Astrocyte of the cerebellum (primary cell): ENCODE results near the gene C16orf74.

Source experiments
- DNase-seq: peaks from one replicate; pipeline ENCODE4 v3.0.0-alpha.2; 2011; ENCODE audit warnings: low read depth
- H3K4me3 ChIP-seq: 2 replicates; pipeline ENCODE4 v1.5.1; 2011; ENCODE audit warnings: mild to moderate bottlenecking, low read depth, low read length, moderate library complexity
- in situ Hi-C: cut with HindIII; loops from 2 replicates; pipeline ENCODE4 v1.10.0; 2017; ENCODE audit warnings: low sequenced_read_pairs
- TF ChIP-seq, protein P1 (sequence below): IDR thresholded peaks from 2 replicates; pipeline ENCODE4 v1.5.1; 2012; ENCODE audit warnings: low read length, low read depth, moderate library complexity, mild to moderate bottlenecking; ENCODE audit errors: missing control alignments

Gene C16orf74

DNA sequence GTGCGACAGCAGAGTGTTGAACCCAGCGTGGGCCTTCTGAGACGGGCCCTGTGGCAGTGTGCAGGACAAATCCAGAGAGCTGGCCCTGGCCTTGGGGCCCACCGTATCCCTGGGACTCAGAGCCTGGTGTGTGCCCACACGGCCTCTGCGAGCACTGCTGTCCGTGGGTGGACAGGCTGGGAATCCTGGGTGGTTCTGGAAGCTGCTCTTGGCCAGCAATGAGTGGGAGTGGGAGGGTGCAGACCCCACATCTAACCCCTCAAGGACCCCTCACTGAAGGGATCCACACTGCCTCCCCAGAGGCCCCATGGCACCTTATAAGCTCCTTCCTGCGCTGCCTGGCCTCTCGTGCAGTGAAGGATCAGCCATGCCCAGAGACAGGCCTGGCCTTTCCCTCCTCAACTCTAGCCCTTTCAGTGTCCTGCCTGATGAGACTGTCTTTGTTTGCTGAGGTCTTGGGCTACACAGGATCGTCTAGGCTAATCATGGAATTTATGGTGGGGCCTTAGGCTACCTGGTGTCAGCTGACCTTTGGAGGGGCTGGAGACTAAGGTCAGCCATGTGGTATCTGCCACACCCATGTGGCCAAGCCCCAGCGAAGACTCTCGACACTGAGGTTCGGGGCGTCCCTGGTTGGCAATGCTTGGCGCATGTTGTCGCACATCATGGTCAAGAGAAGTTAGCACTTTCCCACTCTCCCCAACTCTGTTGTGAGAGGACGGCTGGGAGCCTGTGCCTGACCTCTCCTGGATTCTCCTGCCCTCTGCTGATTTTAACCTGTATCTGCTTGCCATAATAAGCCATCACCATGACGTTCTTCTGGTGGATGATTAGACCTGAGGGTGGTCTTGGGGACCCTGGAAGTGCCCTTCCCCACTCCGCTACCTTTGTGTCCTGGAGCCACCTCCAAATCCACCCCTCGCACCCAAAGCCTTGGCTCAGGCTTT is 45.7 kb downstream of the C16orf74 start:
- TF ChIP-seq, protein P1, sequence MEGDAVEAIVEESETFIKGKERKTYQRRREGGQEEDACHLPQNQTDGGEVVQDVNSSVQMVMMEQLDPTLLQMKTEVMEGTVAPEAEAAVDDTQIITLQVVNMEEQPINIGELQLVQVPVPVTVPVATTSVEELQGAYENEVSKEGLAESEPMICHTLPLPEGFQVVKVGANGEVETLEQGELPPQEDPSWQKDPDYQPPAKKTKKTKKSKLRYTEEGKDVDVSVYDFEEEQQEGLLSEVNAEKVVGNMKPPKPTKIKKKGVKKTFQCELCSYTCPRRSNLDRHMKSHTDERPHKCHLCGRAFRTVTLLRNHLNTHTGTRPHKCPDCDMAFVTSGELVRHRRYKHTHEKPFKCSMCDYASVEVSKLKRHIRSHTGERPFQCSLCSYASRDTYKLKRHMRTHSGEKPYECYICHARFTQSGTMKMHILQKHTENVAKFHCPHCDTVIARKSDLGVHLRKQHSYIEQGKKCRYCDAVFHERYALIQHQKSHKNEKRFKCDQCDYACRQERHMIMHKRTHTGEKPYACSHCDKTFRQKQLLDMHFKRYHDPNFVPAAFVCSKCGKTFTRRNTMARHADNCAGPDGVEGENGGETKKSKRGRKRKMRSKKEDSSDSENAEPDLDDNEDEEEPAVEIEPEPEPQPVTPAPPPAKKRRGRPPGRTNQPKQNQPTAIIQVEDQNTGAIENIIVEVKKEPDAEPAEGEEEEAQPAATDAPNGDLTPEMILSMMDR, result no peak
- DNase-seq, result no peak
- H3K4me3 ChIP-seq, result no peak overlapping the region
- in situ Hi-C loops, result no loop called here

DNA sequence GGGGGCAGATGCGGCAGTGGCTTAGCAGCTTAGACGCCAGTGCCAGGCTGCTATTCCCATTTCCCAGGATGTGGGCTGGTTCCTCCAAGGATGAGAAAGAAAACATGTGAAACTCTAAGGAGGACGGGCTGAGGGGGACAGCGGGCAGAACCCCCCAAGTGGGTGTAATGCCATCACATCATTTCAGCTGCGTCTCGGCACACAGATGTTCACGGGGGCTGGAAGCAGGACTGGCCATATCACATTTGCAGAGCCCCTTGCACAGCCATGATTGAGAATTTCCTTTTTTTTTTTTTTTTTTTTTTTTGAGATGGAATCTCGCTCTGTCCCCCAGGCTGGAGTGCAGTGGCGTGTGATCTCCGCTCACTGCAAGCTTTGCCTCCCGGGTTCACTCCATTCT is 46.9 kb downstream of the C16orf74 start:
- in situ Hi-C loops, result no loop called here
- H3K4me3 ChIP-seq, result no peak overlapping the region
- no peak for DNase-seq
- TF ChIP-seq, protein P1, result no peak

DNA sequence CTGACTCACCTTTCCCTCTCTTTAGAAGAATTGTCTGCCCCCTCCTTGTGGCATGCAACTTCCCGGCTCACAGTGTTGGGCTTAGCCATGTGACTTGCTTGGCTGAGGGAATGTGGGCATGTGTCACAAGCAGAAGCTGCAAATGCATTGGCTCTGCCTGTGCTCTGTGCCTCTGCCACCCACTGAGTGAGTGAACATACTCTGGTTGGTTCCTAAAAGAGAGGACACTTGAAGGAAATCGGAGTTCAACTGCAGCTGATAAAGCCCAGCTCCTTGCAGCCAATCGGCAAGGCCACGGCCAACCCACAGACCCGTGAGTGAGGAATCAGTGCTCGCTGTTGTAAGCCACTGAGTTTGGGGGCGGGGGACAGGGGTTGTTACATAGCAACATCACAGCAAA is 51.3 kb downstream of the C16orf74 start:
- in situ Hi-C loops, result no loop called here
- TF ChIP-seq, protein P1, result no peak
- DNase-seq, result no peak
- no peak overlapping the region for H3K4me3 ChIP-seq

DNA sequence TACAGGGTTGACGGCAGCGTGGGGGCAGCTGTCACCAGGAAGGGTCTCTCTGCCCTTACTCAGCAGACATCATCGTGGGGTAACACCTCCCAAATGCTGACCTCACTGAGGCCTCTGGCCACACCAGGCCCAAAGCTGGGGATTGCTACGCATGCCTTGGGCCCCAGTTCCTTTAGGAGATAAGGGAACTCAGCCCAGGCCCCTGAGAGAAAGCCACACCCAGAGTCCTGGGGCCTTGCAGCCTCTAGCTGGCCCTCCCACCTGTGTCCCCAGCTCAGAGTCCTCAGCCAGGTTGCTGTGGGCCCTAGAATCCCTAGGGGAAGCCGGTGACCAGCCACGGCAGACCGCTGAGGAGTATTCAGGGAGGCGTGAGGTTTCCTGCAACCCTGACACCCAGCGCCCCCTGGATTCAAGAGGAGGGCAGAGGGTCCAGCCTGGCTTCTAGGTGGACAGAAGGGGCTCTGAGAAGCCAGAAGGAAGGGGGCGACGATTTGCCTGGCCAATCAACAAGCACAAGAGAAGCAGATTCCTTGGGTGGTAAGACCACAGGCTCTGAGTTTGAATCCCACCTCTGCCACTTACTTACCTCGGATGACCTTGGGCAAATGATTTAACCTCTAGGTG is 51.8 kb downstream of the C16orf74 start:
- DNase-seq, result no peak
- H3K4me3 ChIP-seq, result no peak overlapping the region
- TF ChIP-seq, protein P1, result no peak
- in situ Hi-C loops, result no loop called here

DNA sequence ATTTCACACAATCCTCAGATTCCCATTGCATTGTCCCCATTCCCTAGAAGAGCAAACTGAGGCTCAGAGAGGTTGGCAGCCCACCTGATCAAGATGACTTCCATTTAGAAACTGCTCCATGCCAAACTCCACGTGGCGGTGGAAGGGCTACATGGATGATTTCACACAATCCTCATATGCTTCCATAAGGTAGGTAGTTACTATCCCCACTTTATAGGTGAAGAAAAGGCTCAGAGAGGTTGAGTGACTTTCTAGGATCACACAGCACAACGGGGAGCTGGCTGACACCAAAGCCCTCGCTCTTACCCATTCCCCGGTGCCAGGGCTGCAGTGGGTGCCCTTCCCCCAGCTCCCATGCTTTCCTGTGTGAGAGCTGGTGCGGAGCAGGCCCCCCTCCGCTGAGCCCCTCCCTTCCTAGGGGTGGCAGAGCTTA is 52.4 kb downstream of the C16orf74 start:
- in situ Hi-C loops, result no loop called here
- no peak overlapping the region for H3K4me3 ChIP-seq
- TF ChIP-seq, protein P1, result no peak
- no peak for DNase-seq

DNA sequence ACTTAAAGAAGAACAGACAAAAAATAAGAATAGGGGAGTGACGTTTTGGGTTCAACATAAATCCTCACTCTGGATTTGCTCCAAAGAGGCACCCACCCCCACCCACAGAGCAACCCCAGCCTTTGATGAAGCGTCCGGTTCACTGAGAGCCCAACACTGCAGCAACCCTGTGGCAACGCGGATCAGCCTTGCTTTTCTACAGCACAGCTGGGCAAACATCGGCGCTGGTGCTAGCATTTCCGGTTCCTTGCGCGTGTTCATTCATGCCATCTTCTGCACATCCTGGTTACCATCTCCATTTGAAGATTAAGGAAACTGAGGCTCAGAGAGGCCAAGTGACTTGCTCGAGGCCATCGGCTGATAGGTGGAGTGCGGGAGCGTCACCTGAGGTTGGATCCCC is 53.5 kb downstream of the C16orf74 start:
- DNase-seq, result no peak
- TF ChIP-seq, protein P1, result no peak
- no peak overlapping the region for H3K4me3 ChIP-seq
- in situ Hi-C loops, result no loop called here
